ENCODE data around the gene MBP. TPM values are rescaled to one million over a fixed set of nuclear protein-coding genes. Genes with fewer than 3 reads are reported as not detected.

The MBP gene
- total RNA-seq, 4 donors from 2014 or later = 44.0 to 68.0 (median 60.2) TPM

DNA sequence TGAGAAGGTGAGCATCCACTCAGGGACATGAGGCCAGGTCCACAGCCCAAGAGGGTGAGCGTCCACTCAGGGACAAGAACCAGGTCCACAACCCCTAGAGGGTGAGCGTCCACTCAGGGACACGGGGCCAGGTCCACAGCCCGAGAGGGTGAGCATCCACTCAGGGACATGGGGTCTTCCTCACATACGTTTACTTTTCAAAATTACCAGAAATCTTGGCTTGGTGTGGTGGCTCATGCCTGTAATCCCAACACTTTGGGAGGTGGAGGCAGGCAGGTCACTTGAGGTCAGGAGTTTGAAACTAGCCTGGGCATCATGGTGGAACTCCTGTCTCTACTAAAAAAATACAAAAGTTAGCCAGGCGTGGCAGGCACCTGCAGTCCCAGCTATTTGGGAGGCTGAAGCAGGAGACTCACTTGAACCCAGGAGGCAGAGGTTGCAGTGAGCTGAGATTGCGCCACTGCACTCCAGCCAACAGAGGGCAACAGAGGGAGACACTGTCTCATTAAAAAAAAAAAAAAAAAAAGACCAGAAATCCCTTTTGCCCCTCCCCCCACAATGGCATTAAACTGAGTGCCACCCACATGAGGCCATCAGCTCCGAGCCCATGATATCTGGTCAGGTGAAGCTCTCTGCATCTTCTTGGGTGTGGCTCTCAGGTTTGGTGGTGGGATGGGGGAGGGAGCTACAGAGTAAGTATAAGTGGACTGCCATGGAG, 9.0 kb upstream of the MBP start:
- no peak overlapping the region for H3K4me3 ChIP-seq (replicated peaks in 1 of 3)
- H3K27ac ChIP-seq = no peak overlapping the region
- no peaks in the 10 kb centered on the region for H3K9me3 ChIP-seq
- H3K4me1 ChIP-seq = peaks cover 12 to 15% of the 10 kb centered on the region in 2 donors
- 79 to 80% methylated on average over 8 of the region's 8 CpGs for WGBS, 2 donors
- TF ChIP-seq, protein P1, sequence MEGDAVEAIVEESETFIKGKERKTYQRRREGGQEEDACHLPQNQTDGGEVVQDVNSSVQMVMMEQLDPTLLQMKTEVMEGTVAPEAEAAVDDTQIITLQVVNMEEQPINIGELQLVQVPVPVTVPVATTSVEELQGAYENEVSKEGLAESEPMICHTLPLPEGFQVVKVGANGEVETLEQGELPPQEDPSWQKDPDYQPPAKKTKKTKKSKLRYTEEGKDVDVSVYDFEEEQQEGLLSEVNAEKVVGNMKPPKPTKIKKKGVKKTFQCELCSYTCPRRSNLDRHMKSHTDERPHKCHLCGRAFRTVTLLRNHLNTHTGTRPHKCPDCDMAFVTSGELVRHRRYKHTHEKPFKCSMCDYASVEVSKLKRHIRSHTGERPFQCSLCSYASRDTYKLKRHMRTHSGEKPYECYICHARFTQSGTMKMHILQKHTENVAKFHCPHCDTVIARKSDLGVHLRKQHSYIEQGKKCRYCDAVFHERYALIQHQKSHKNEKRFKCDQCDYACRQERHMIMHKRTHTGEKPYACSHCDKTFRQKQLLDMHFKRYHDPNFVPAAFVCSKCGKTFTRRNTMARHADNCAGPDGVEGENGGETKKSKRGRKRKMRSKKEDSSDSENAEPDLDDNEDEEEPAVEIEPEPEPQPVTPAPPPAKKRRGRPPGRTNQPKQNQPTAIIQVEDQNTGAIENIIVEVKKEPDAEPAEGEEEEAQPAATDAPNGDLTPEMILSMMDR (IDR thresholded peaks at IDR 0.05) = peak in 2 of 6 experiments; percentile 24 to 26
- no peak for TF ChIP-seq POLR2A (IDR thresholded peaks at IDR 0.05)
- no peaks in the 10 kb centered on the region for H3K36me3 ChIP-seq
- intact Hi-C loops (cut with DNase I) = no loop called here
- H3K27me3 ChIP-seq = no peaks in the 10 kb centered on the region
- no peak for DNase-seq

DNA sequence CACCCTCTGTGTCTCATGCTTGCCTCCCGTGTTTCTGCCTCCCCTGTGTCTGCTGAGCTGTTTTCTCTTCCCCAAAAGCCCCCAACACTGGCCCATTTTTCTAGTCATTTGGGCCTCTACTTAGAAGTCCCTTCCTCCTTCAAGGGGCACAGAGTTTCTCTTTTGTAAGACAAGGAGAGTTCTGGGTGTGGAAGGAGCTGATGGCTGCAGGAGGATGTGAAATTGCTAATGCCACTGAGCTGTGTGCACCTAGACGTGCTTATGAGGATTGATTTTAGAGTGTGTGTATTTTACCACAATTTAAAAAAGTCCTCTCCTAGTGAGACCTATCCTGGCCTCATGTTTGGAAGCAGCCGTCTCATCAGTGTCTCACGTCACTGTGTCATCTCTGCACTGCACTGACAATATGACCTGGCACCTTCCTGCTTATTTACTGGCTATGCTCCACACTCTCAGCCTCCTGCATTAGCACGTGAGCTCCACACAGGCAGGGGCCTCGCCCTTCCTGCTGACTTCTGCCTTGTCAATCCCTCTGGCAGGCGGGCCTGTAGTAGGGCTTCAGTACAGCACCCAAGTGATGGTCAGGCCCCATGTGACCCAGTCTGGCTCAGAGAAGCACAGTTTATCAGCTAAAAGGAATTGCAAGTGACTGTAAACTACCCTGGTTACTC, 8.0 kb upstream of the MBP start:
- Histone ChIP-seq H3K4me1 (peaks cover 12 to 15% of the 10 kb centered on the region in 2 donors), H3K27ac (no peak overlapping the region), H3K4me3 (replicated peaks in 1 of 3) (no peak overlapping the region), H3K9me3 (no peaks in the 10 kb centered on the region), H3K27me3 (no peaks in the 10 kb centered on the region), H3K36me3 (no peaks in the 10 kb centered on the region)
- peak in 1 of 2 donors; percentile 20 for DNase-seq
- TF ChIP-seq POLR2A (IDR thresholded peaks at IDR 0.05) = no peak
- TF ChIP-seq, protein P1 (IDR thresholded peaks at IDR 0.05) = no peak
- 80 to 90% methylated on average over 7 of the region's 7 CpGs for WGBS, 2 donors
- intact Hi-C loops (cut with DNase I) = no loop called here

DNA sequence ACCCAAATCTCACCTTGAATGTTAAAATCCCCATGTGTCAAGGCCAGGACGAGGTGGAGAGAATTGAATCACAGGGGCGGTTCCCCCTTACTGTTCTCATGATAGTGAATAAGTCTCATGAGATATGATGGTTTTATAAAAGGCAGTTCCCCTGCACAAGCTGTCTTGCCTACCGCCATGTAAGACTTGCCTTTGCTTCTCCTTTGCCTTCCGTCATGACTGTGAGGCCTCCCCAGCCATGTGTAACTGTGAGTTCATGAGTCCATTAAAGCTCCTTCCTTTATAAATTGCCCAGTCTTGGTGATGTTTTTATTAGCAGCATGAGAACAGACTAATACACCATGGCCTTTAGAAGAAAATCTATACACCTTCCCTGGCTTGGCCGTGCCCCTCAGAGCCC, 7.4 kb upstream of the MBP start:
- H3K9me3 ChIP-seq = no peaks in the 10 kb centered on the region
- H3K4me3 ChIP-seq (replicated peaks in 1 of 3) = no peak overlapping the region
- no peak overlapping the region for H3K27ac ChIP-seq
- H3K4me1 ChIP-seq = peaks cover 12 to 15% of the 10 kb centered on the region in 2 donors
- H3K27me3 ChIP-seq = no peaks in the 10 kb centered on the region
- no peaks in the 10 kb centered on the region for H3K36me3 ChIP-seq
- TF ChIP-seq, protein P1 (IDR thresholded peaks at IDR 0.05) = no peak
- no peak for TF ChIP-seq POLR2A (IDR thresholded peaks at IDR 0.05)
- intact Hi-C loops (cut with DNase I) = no loop called here
- no peak for DNase-seq
- 89 to 97% methylated on average over 5 of the region's 5 CpGs for WGBS, 2 donors

DNA sequence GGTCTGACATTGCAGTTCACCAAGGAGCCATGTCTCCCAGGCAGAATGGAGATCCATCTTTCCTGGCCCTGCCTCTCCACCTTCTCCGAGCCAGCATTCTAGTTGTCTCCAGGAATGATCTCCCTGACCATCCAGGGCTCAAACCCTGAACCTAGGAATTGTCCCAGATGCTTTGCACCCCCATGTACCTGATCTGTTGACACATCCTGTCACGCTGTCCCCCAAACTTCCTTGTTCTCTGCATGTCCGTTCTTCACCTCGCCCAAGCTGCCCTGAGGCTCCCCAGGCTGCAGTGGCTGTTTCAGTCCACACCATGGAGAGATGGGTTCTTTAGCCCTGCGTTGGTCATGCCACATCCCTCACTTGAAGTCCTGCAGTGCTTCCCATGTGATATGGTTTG, 7.0 kb upstream of the MBP start:
- TF ChIP-seq, protein P1 (IDR thresholded peaks at IDR 0.05) = no peak
- TF ChIP-seq POLR2A (IDR thresholded peaks at IDR 0.05) = no peak
- 95 to 97% methylated on average over 5 of the region's 5 CpGs for WGBS, 2 donors
- Histone ChIP-seq H3K27me3 (no peaks in the 10 kb centered on the region), H3K27ac (no peak overlapping the region), H3K9me3 (no peaks in the 10 kb centered on the region), H3K36me3 (no peaks in the 10 kb centered on the region), H3K4me1 (peaks cover 12 to 15% of the 10 kb centered on the region in 2 donors), H3K4me3 (replicated peaks in 1 of 3) (no peak overlapping the region)
- intact Hi-C loops (cut with DNase I) = loop anchor here (10.0 kb wide), 1 partner anchor 65 kb away; no protein-coding TSS in a partner anchor
- DNase-seq = no peak

DNA sequence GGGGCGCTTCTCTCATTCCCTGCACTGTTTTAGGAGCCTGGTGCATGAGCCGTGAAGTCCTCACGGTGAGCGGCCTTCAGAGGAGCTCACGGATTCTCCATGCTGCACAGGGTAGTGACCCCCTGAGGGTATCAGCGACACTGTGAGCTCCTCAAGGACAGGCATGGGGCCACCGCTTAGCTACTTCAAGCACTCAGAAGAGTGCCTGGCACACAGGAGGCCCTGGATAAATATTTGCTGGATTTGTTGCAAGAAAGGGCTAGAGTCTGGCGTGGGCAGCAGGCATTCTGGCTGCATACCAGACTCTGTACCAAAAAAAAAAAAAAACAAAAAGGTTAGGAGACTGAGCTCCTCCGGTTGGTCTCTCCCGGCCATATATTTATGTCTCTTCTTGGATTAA, 5.7 kb upstream of the MBP start:
- WGBS, 2 donors = 30 to 33% methylated on average over 10 of the region's 10 CpGs
- DNase-seq = peak; percentile 93 to 94
- Histone ChIP-seq H3K4me3 (replicated peaks in 1 of 3) (no peak overlapping the region), H3K27me3 (no peaks in the 10 kb centered on the region), H3K27ac (peak overlapping the region in 2 of 3 donors; percentile 27 to 68), H3K9me3 (no peaks in the 10 kb centered on the region), H3K4me1 (peaks cover 14 to 23% of the 10 kb centered on the region in 2 donors), H3K36me3 (no peaks in the 10 kb centered on the region)
- intact Hi-C loops (cut with DNase I) = loop anchor here (10.0 kb wide), 1 partner anchor 63 kb away; no protein-coding TSS in a partner anchor
- no peak for TF ChIP-seq POLR2A (IDR thresholded peaks at IDR 0.05)
- TF ChIP-seq, protein P1 (IDR thresholded peaks at IDR 0.05) = no peak

All from thyroid gland (tissue), 4 donors.